ENCODE measurements around the gene ABHD11.
"Not testable (repeated sequence)": the region's sequence is repeated elsewhere in the genome, so short reads cannot be mapped to it uniquely, and the experiment has no call there.

The ABHD11 gene

GRCh38 chr7:73726083-73726466, 12.5 kb downstream of the ABHD11 start:
- Histone ChIP-seq H3K79me2 (ENCODE audit: insufficient read depth, low read depth) (no peaks in the 10 kb centered on the region), H3K27me3 (ENCODE audit: insufficient read depth, low read depth) (no peaks in the 10 kb centered on the region), H3K4me3 (IDR thresholded peaks at IDR 0.05; ENCODE audit: insufficient read depth, low read depth, low read length) (no peak overlapping the region), H2AFZ (ENCODE audit: low read depth) (no peak overlapping the region), H3K27ac (no peak overlapping the region), H3K9ac (no peak overlapping the region), H4K20me1 (ENCODE audit: insufficient read depth) (no peaks in the 10 kb centered on the region), H3K4me1 (ENCODE audit: low read depth, poor library complexity, severe bottlenecking) (peaks cover 12% of the 10 kb centered on the region), H3K4me2 (no peak overlapping the region), H3K36me3 (ENCODE audit: insufficient read depth) (no peaks in the 10 kb centered on the region)
- TF ChIP-seq CTCF (conservative IDR thresholded peaks at IDR 0.05; ENCODE audit: low read depth, low read length) = peak; percentile 40; the same call in 1 of the 2 replicates

GRCh38 chr7:73723813-73724212, 14.8 kb downstream of the ABHD11 start:
- H4K20me1 ChIP-seq (ENCODE audit: insufficient read depth) = no peaks in the 10 kb centered on the region
- H3K4me1 ChIP-seq (ENCODE audit: low read depth, poor library complexity, severe bottlenecking) = peaks cover 12% of the 10 kb centered on the region
- H3K4me2 ChIP-seq = no peak overlapping the region
- no peak overlapping the region for H3K4me3 ChIP-seq (IDR thresholded peaks at IDR 0.05; ENCODE audit: insufficient read depth, low read depth, low read length)
- H3K27me3 ChIP-seq (ENCODE audit: insufficient read depth, low read depth) = no peaks in the 10 kb centered on the region
- H3K79me2 ChIP-seq (ENCODE audit: insufficient read depth, low read depth) = no peaks in the 10 kb centered on the region
- H3K27ac ChIP-seq = no peak overlapping the region
- TF ChIP-seq CTCF (conservative IDR thresholded peaks at IDR 0.05; ENCODE audit: low read depth, low read length) = no peak
- no peak overlapping the region for H3K9ac ChIP-seq
- no peaks in the 10 kb centered on the region for H3K36me3 ChIP-seq (ENCODE audit: insufficient read depth)
- no peak overlapping the region for H2AFZ ChIP-seq (ENCODE audit: low read depth)

GRCh38 chr7:73722785-73723184, 15.8 kb downstream of the ABHD11 start:
- no peak for TF ChIP-seq CTCF (conservative IDR thresholded peaks at IDR 0.05; ENCODE audit: low read depth, low read length)
- H3K4me2 ChIP-seq = no peak overlapping the region
- no peaks in the 10 kb centered on the region for H3K36me3 ChIP-seq (ENCODE audit: insufficient read depth)

GRCh38 chr7:73722182-73722581, 16.4 kb downstream of the ABHD11 start:
- H3K4me1 ChIP-seq (ENCODE audit: low read depth, poor library complexity, severe bottlenecking) = peaks cover 12% of the 10 kb centered on the region
- not testable (repeated sequence) for H2AFZ ChIP-seq (ENCODE audit: low read depth); H3K4me3 ChIP-seq (IDR thresholded peaks at IDR 0.05; ENCODE audit: insufficient read depth, low read depth, low read length); H3K36me3 ChIP-seq (ENCODE audit: insufficient read depth); H3K4me2 ChIP-seq; H3K9ac ChIP-seq; H3K27me3 ChIP-seq (ENCODE audit: insufficient read depth, low read depth); H4K20me1 ChIP-seq (ENCODE audit: insufficient read depth); H3K27ac ChIP-seq
- H3K79me2 ChIP-seq (ENCODE audit: insufficient read depth, low read depth) = peaks cover 14% of the 10 kb centered on the region; the same call in 1 of the 2 replicates

More at GRCh38 chr7:73722785-73723184, 15.8 kb downstream of the ABHD11 start:
- Histone ChIP-seq H3K27me3 (ENCODE audit: insufficient read depth, low read depth) (no peaks in the 10 kb centered on the region), H3K9ac (no peak overlapping the region), H2AFZ (ENCODE audit: low read depth) (no peak overlapping the region), H3K79me2 (ENCODE audit: insufficient read depth, low read depth) (peaks cover 9% of the 10 kb centered on the region; the same call in 1 of the 2 replicates), H3K27ac (no peak overlapping the region), H3K4me1 (ENCODE audit: low read depth, poor library complexity, severe bottlenecking) (peaks cover 16% of the 10 kb centered on the region), H3K4me3 (IDR thresholded peaks at IDR 0.05; ENCODE audit: insufficient read depth, low read depth, low read length) (no peak overlapping the region), H4K20me1 (ENCODE audit: insufficient read depth) (no peaks in the 10 kb centered on the region)

- H4K20me1 ChIP-seq (ENCODE audit: insufficient read depth) = no peaks in the 10 kb centered on the region
- H3K27me3 ChIP-seq (ENCODE audit: insufficient read depth, low read depth) = no peaks in the 10 kb centered on the region
- peaks cover 14% of the 10 kb centered on the region; the same call in 1 of the 2 replicates for H3K79me2 ChIP-seq (ENCODE audit: insufficient read depth, low read depth)
- no peak overlapping the region for H3K4me2 ChIP-seq
- no peaks in the 10 kb centered on the region for H3K36me3 ChIP-seq (ENCODE audit: insufficient read depth)
- H2AFZ ChIP-seq (ENCODE audit: low read depth) = no peak overlapping the region
- no peak overlapping the region for H3K4me3 ChIP-seq (IDR thresholded peaks at IDR 0.05; ENCODE audit: insufficient read depth, low read depth, low read length)
- H3K9ac ChIP-seq = no peak overlapping the region
- no peak overlapping the region for H3K27ac ChIP-seq
- H3K4me1 ChIP-seq (ENCODE audit: low read depth, poor library complexity, severe bottlenecking) = peaks cover 18% of the 10 kb centered on the region
- no peak for TF ChIP-seq CTCF (conservative IDR thresholded peaks at IDR 0.05; ENCODE audit: low read depth, low read length)
Observed at GRCh38 chr7:73721377-73721817, 17.2 kb downstream of the ABHD11 start.

- H3K9ac ChIP-seq; H3K4me2 ChIP-seq; H2AFZ ChIP-seq (ENCODE audit: low read depth); H4K20me1 ChIP-seq (ENCODE audit: insufficient read depth); H3K27ac ChIP-seq; H3K4me3 ChIP-seq (IDR thresholded peaks at IDR 0.05; ENCODE audit: insufficient read depth, low read depth, low read length); H3K27me3 ChIP-seq (ENCODE audit: insufficient read depth, low read depth); H3K36me3 ChIP-seq (ENCODE audit: insufficient read depth): not testable (repeated sequence)
- peaks cover 15% of the 10 kb centered on the region; the same call in 1 of the 2 replicates for H3K79me2 ChIP-seq (ENCODE audit: insufficient read depth, low read depth)
- peaks cover 27% of the 10 kb centered on the region for H3K4me1 ChIP-seq (ENCODE audit: low read depth, poor library complexity, severe bottlenecking)
Observed at GRCh38 chr7:73720443-73720842, 18.2 kb downstream of the ABHD11 start.

Data from KMS-11 (cell line).